ENCODE results near the gene NPW.

The NPW gene

GRCh38 chr16:1997494-1998359, 21.9 kb upstream of the NPW start:
- FAIRE-seq (no peak), DNase-seq (ENCODE audit: insufficient read length) (no peak)
- TF ChIP-seq POLR2AphosphoS5 (IDR thresholded peaks at IDR 0.05; ENCODE audit: low read depth, low read length) (no peak), TAF1 (IDR thresholded peaks at IDR 0.05; ENCODE audit: borderline replicate concordance, low read depth, low read length) (no peak), POLR2A (IDR thresholded peaks at IDR 0.05; ENCODE audit: low read depth, low read length) (0 out of 2 replicates have a peak, but pooled peaks have one; percentile 2)

- no peak for DNase-seq (ENCODE audit: insufficient read length)
- TF ChIP-seq POLR2A (IDR thresholded peaks at IDR 0.05; ENCODE audit: low read depth, low read length) (no peak), TAF1 (IDR thresholded peaks at IDR 0.05; ENCODE audit: borderline replicate concordance, low read depth, low read length) (no peak), POLR2AphosphoS5 (IDR thresholded peaks at IDR 0.05; ENCODE audit: low read depth, low read length) (no peak)
- FAIRE-seq: no peak
Measured at GRCh38 chr16:1998360-1998835, 21.2 kb upstream of the NPW start.

GRCh38 chr16:1998852-1999801, 20.5 kb upstream of the NPW start:
- peak; percentile 18; the same call in 1 of the 2 replicates for TF ChIP-seq POLR2AphosphoS5 (IDR thresholded peaks at IDR 0.05; ENCODE audit: low read depth, low read length)
- TF ChIP-seq POLR2A (IDR thresholded peaks at IDR 0.05; ENCODE audit: low read depth, low read length): no peak; the same call in 1 of the 2 replicates
- FAIRE-seq (no peak), DNase-seq (ENCODE audit: insufficient read length) (no peak)

- TF ChIP-seq TAF1 (IDR thresholded peaks at IDR 0.05; ENCODE audit: borderline replicate concordance, low read depth, low read length): no peak
- TF ChIP-seq POLR2A (IDR thresholded peaks at IDR 0.05; ENCODE audit: low read depth, low read length): no peak; the same call in 1 of the 2 replicates
- TF ChIP-seq POLR2AphosphoS5 (IDR thresholded peaks at IDR 0.05; ENCODE audit: low read depth, low read length): no peak
- DNase-seq (ENCODE audit: insufficient read length): no peak
- FAIRE-seq: no peak
Measured at GRCh38 chr16:1999866-2000514, 19.6 kb upstream of the NPW start.

GRCh38 chr16:2001035-2001434, 18.6 kb upstream of the NPW start:
- DNase-seq (ENCODE audit: insufficient read length) (no peak), FAIRE-seq (no peak)
- TF ChIP-seq POLR2A (IDR thresholded peaks at IDR 0.05; ENCODE audit: low read depth, low read length): no peak
- TF ChIP-seq TAF1 (IDR thresholded peaks at IDR 0.05; ENCODE audit: borderline replicate concordance, low read depth, low read length): no peak
- no peak; the same call in 1 of the 2 replicates for TF ChIP-seq POLR2AphosphoS5 (IDR thresholded peaks at IDR 0.05; ENCODE audit: low read depth, low read length)

- no peak for FAIRE-seq
- TF ChIP-seq POLR2A (IDR thresholded peaks at IDR 0.05; ENCODE audit: low read depth, low read length): no peak
- no peak for TF ChIP-seq TAF1 (IDR thresholded peaks at IDR 0.05; ENCODE audit: borderline replicate concordance, low read depth, low read length)
- TF ChIP-seq POLR2AphosphoS5 (IDR thresholded peaks at IDR 0.05; ENCODE audit: low read depth, low read length): no peak; the same call in 1 of the 2 replicates
- no peak for DNase-seq (ENCODE audit: insufficient read length)
Measured at GRCh38 chr16:2001456-2002355, 17.9 kb upstream of the NPW start.

GRCh38 chr16:2002406-2003230, 17.0 kb upstream of the NPW start:
- FAIRE-seq: no peak
- TF ChIP-seq POLR2A (IDR thresholded peaks at IDR 0.05; ENCODE audit: low read depth, low read length) (no peak), TAF1 (IDR thresholded peaks at IDR 0.05; ENCODE audit: borderline replicate concordance, low read depth, low read length) (no peak), POLR2AphosphoS5 (IDR thresholded peaks at IDR 0.05; ENCODE audit: low read depth, low read length) (peak; percentile 8; the same call in 1 of the 2 replicates)
- DNase-seq (ENCODE audit: insufficient read length): no peak

- TF ChIP-seq POLR2AphosphoS5 (IDR thresholded peaks at IDR 0.05; ENCODE audit: low read depth, low read length): 0 out of 2 replicates have a peak, but pooled peaks have one; percentile 2
- no peak for TF ChIP-seq POLR2A (IDR thresholded peaks at IDR 0.05; ENCODE audit: low read depth, low read length)
- no peak for TF ChIP-seq TAF1 (IDR thresholded peaks at IDR 0.05; ENCODE audit: borderline replicate concordance, low read depth, low read length)
- FAIRE-seq: no peak
- no peak for DNase-seq (ENCODE audit: insufficient read length)
Measured at GRCh38 chr16:2003231-2003826, 16.3 kb upstream of the NPW start.
